ENCODE data around the gene ICA1. TPM values are rescaled to one million over a fixed set of nuclear protein-coding genes. Genes with fewer than 3 reads are reported as not detected.

The ICA1 gene
- total RNA-seq, 1 experiment from 2014 or later, result 0.19 TPM

DNA sequence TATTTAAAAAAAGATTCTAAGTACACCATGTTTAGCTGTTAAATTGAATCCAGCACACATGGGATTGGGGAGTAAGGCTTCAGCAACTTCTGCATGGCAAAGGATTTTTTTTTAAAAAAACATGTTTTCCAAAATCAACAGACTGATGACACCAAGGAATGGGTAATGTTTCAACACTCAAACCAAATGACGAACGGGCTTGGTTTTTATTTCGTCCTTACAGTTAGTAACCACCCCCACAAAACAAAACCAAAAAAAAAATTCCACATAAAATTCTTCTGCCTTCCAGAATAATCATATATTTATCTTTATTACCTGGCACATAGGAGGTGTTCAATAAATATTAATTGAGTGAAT, 45.7 kb downstream of the ICA1 start:
- no peaks in the 10 kb centered on the region for H3K9me2 ChIP-seq (replicated peaks; ENCODE audit: insufficient read depth, low read length)
- H3K4me3 ChIP-seq (ENCODE audit: low read length), result no peak overlapping the region
- no peak overlapping the region for H3K9ac ChIP-seq (ENCODE audit: low read length)
- no peaks in the 10 kb centered on the region for H3K36me3 ChIP-seq (ENCODE audit: insufficient read depth, low read length)
- H3K79me2 ChIP-seq (ENCODE audit: low read length), result no peaks in the 10 kb centered on the region
- H3K9me3 ChIP-seq (ENCODE audit: low read length), result no peaks in the 10 kb centered on the region
- DNase-seq, result no peak
- H3K4me2 ChIP-seq (ENCODE audit: low read depth, low read length, poor library complexity, severe bottlenecking), result no peak overlapping the region
- no peak overlapping the region for H2AFZ ChIP-seq (ENCODE audit: low read length)
- H3K4me1 ChIP-seq (ENCODE audit: low read length), result no peaks in the 10 kb centered on the region
- H3K27me3 ChIP-seq (ENCODE audit: low read length), result no peaks in the 10 kb centered on the region
- H4K20me1 ChIP-seq (ENCODE audit: insufficient read depth, low read depth, low read length), result no peaks in the 10 kb centered on the region
- H3K27ac ChIP-seq (ENCODE audit: low read length), result no peak overlapping the region

GRCh38 chr7:8215648-8216333, 46.2 kb downstream of the ICA1 start:
- H2AFZ ChIP-seq (ENCODE audit: low read length), result no peak overlapping the region
- H3K4me3 ChIP-seq (ENCODE audit: low read length), result no peak overlapping the region
- no peak for DNase-seq
- no peaks in the 10 kb centered on the region for H3K27me3 ChIP-seq (ENCODE audit: low read length)
- no peaks in the 10 kb centered on the region for H3K9me2 ChIP-seq (replicated peaks; ENCODE audit: insufficient read depth, low read length)
- no peaks in the 10 kb centered on the region for H4K20me1 ChIP-seq (ENCODE audit: insufficient read depth, low read depth, low read length)
- H3K9ac ChIP-seq (ENCODE audit: low read length), result no peak overlapping the region
- no peaks in the 10 kb centered on the region for H3K36me3 ChIP-seq (ENCODE audit: insufficient read depth, low read length)
- H3K27ac ChIP-seq (ENCODE audit: low read length), result no peak overlapping the region
- H3K9me3 ChIP-seq (ENCODE audit: low read length), result no peaks in the 10 kb centered on the region
- H3K79me2 ChIP-seq (ENCODE audit: low read length), result no peaks in the 10 kb centered on the region
- no peak overlapping the region for H3K4me2 ChIP-seq (ENCODE audit: low read depth, low read length, poor library complexity, severe bottlenecking)
- no peaks in the 10 kb centered on the region for H3K4me1 ChIP-seq (ENCODE audit: low read length)

GRCh38 chr7:8214244-8214824, 47.6 kb downstream of the ICA1 start:
- H4K20me1 ChIP-seq (ENCODE audit: insufficient read depth, low read depth, low read length), result no peaks in the 10 kb centered on the region
- DNase-seq, result no peak
- H3K36me3 ChIP-seq (ENCODE audit: insufficient read depth, low read length), result no peaks in the 10 kb centered on the region
- no peaks in the 10 kb centered on the region for H3K27me3 ChIP-seq (ENCODE audit: low read length)
- H3K4me3 ChIP-seq (ENCODE audit: low read length), result no peak overlapping the region
- no peaks in the 10 kb centered on the region for H3K9me2 ChIP-seq (replicated peaks; ENCODE audit: insufficient read depth, low read length)
- H3K9me3 ChIP-seq (ENCODE audit: low read length), result no peaks in the 10 kb centered on the region
- no peaks in the 10 kb centered on the region for H3K4me1 ChIP-seq (ENCODE audit: low read length)
- no peaks in the 10 kb centered on the region for H3K79me2 ChIP-seq (ENCODE audit: low read length)
- H3K9ac ChIP-seq (ENCODE audit: low read length), result no peak overlapping the region
- no peak overlapping the region for H3K27ac ChIP-seq (ENCODE audit: low read length)
- no peak overlapping the region for H2AFZ ChIP-seq (ENCODE audit: low read length)
- H3K4me2 ChIP-seq (ENCODE audit: low read depth, low read length, poor library complexity, severe bottlenecking), result no peak overlapping the region

- no peak overlapping the region for H3K4me2 ChIP-seq (ENCODE audit: low read depth, low read length, poor library complexity, severe bottlenecking)
- no peaks in the 10 kb centered on the region for H3K27me3 ChIP-seq (ENCODE audit: low read length)
- no peaks in the 10 kb centered on the region for H3K4me1 ChIP-seq (ENCODE audit: low read length)
- no peaks in the 10 kb centered on the region for H3K36me3 ChIP-seq (ENCODE audit: insufficient read depth, low read length)
- H3K9me2 ChIP-seq (replicated peaks; ENCODE audit: insufficient read depth, low read length), result no peaks in the 10 kb centered on the region
- DNase-seq, result no peak
- no peaks in the 10 kb centered on the region for H3K79me2 ChIP-seq (ENCODE audit: low read length)
- no peak overlapping the region for H2AFZ ChIP-seq (ENCODE audit: low read length)
- no peaks in the 10 kb centered on the region for H4K20me1 ChIP-seq (ENCODE audit: insufficient read depth, low read depth, low read length)
- H3K4me3 ChIP-seq (ENCODE audit: low read length), result no peak overlapping the region
- no peak overlapping the region for H3K9ac ChIP-seq (ENCODE audit: low read length)
- H3K27ac ChIP-seq (ENCODE audit: low read length), result no peak overlapping the region
- H3K9me3 ChIP-seq (ENCODE audit: low read length), result no peaks in the 10 kb centered on the region
These were observed 48.6 kb downstream of the ICA1 start for GRCh38 chr7:8213381-8213780.

DNA sequence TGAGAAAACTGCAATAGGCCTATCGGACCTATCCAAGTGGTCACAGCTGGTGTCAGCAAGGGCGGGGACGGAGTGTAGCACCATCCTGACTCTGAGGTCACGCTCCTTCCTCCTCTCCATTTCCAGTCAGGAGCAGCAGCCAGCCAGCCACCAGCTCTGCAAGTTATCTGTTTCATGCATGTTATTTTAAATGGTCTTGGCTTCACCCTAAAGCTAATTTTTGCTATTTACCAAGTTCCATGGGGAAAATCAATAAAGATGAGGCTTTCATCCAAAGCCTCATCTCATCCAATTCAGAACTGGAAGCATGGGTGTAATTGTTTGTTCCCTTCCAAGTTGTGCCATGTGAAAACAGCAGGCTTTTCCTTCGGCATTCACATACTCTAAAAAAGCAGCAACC, 49.3 kb downstream of the ICA1 start:
- Histone ChIP-seq H3K79me2 (ENCODE audit: low read length) (no peaks in the 10 kb centered on the region), H2AFZ (ENCODE audit: low read length) (no peak overlapping the region), H3K9ac (ENCODE audit: low read length) (no peak overlapping the region), H3K9me2 (replicated peaks; ENCODE audit: insufficient read depth, low read length) (no peaks in the 10 kb centered on the region), H3K4me3 (ENCODE audit: low read length) (no peak overlapping the region), H3K27ac (ENCODE audit: low read length) (no peak overlapping the region), H4K20me1 (ENCODE audit: insufficient read depth, low read depth, low read length) (no peaks in the 10 kb centered on the region), H3K4me2 (ENCODE audit: low read depth, low read length, poor library complexity, severe bottlenecking) (no peak overlapping the region), H3K9me3 (ENCODE audit: low read length) (no peaks in the 10 kb centered on the region), H3K36me3 (ENCODE audit: insufficient read depth, low read length) (no peaks in the 10 kb centered on the region), H3K27me3 (ENCODE audit: low read length) (no peaks in the 10 kb centered on the region), H3K4me1 (ENCODE audit: low read length) (no peaks in the 10 kb centered on the region)
- DNase-seq, result no peak

DNA sequence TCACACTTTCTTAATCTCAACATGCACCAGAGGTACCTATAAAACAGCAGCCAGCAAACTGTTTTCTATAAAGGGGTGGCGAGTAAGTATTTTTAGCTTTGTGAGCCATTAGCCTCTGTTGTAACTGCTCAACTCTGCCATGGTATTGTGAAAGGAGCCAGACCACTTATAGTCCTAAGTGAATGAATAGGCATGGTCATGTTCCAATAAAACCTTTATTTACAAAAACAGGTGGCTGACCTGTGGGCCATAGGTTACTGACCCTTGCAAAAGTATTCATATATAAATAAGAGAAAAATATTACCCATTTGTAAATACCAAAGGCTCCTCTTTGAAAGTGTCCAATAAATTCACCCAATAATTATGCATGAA, 50.3 kb downstream of the ICA1 start:
- peaks cover 4% of the 10 kb centered on the region; the same call in 1 of the 2 replicates for H3K4me1 ChIP-seq (ENCODE audit: low read length)
- no peak overlapping the region for H2AFZ ChIP-seq (ENCODE audit: low read length)
- H3K79me2 ChIP-seq (ENCODE audit: low read length), result no peaks in the 10 kb centered on the region
- H3K4me3 ChIP-seq (ENCODE audit: low read length), result no peak overlapping the region
- H3K4me2 ChIP-seq (ENCODE audit: low read depth, low read length, poor library complexity, severe bottlenecking), result no peak overlapping the region
- no peaks in the 10 kb centered on the region for H3K27me3 ChIP-seq (ENCODE audit: low read length)
- H3K36me3 ChIP-seq (ENCODE audit: insufficient read depth, low read length), result no peaks in the 10 kb centered on the region
- H3K27ac ChIP-seq (ENCODE audit: low read length), result no peak overlapping the region
- no peaks in the 10 kb centered on the region for H4K20me1 ChIP-seq (ENCODE audit: insufficient read depth, low read depth, low read length)
- no peaks in the 10 kb centered on the region for H3K9me2 ChIP-seq (replicated peaks; ENCODE audit: insufficient read depth, low read length)
- H3K9ac ChIP-seq (ENCODE audit: low read length), result no peak overlapping the region
- no peak for DNase-seq
- H3K9me3 ChIP-seq (ENCODE audit: low read length), result no peaks in the 10 kb centered on the region

GRCh38 chr7:8210845-8211724, 50.9 kb downstream of the ICA1 start:
- Histone ChIP-seq H3K9me3 (ENCODE audit: low read length) (no peaks in the 10 kb centered on the region), H2AFZ (ENCODE audit: low read length) (no peak overlapping the region), H3K4me1 (ENCODE audit: low read length) (peaks cover 7% of the 10 kb centered on the region; the same call in 1 of the 2 replicates), H3K4me3 (ENCODE audit: low read length) (no peak overlapping the region), H3K9me2 (replicated peaks; ENCODE audit: insufficient read depth, low read length) (no peaks in the 10 kb centered on the region), H3K27me3 (ENCODE audit: low read length) (no peaks in the 10 kb centered on the region), H3K4me2 (ENCODE audit: low read depth, low read length, poor library complexity, severe bottlenecking) (no peak overlapping the region), H3K79me2 (ENCODE audit: low read length) (no peaks in the 10 kb centered on the region), H3K27ac (ENCODE audit: low read length) (no peak overlapping the region), H4K20me1 (ENCODE audit: insufficient read depth, low read depth, low read length) (no peaks in the 10 kb centered on the region), H3K36me3 (ENCODE audit: insufficient read depth, low read length) (no peaks in the 10 kb centered on the region), H3K9ac (ENCODE audit: low read length) (no peak overlapping the region)
- no peak for DNase-seq

DNA sequence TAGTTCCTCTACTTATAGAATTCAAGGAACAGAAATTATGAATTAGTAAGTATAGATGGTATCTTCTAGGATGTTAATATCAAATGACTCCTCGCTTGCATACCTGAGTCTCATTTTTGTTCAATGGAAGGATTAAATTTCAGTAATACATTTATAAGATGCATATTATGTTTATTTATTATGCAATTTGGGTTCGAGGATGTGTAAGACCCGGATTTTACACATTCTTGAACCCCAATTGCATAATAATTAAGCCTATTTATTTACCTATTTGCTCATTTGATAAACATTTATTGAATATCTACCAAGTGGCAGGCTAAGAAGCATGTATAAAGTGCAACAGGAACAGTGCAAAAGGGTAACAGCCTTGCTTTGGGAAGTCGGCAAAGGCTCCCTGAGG, 52.6 kb downstream of the ICA1 start:
- Histone ChIP-seq H3K27ac (ENCODE audit: low read length) (no peak overlapping the region), H3K4me2 (ENCODE audit: low read depth, low read length, poor library complexity, severe bottlenecking) (no peak overlapping the region), H3K9me3 (ENCODE audit: low read length) (no peaks in the 10 kb centered on the region), H3K79me2 (ENCODE audit: low read length) (no peaks in the 10 kb centered on the region), H3K9ac (ENCODE audit: low read length) (no peak overlapping the region), H3K4me3 (ENCODE audit: low read length) (no peak overlapping the region), H2AFZ (ENCODE audit: low read length) (no peak overlapping the region), H4K20me1 (ENCODE audit: insufficient read depth, low read depth, low read length) (no peaks in the 10 kb centered on the region), H3K4me1 (ENCODE audit: low read length) (peaks cover 7% of the 10 kb centered on the region; the same call in 1 of the 2 replicates), H3K27me3 (ENCODE audit: low read length) (no peaks in the 10 kb centered on the region), H3K9me2 (replicated peaks; ENCODE audit: insufficient read depth, low read length) (no peaks in the 10 kb centered on the region), H3K36me3 (ENCODE audit: insufficient read depth, low read length) (no peaks in the 10 kb centered on the region)
- no peak for DNase-seq
